Daoy (cell line): ENCODE results near the gene SH3PXD2B. TPM values are rescaled to one million over a fixed set of nuclear protein-coding genes. Genes with fewer than 3 reads are reported as not detected.

ENCODE experiments used
- DNase-seq: peaks from one replicate; pipeline ENCODE4 v3.0.0-alpha.2; 2015; ENCODE audit warnings: low read depth
- total RNA-seq: library from RNA; depleted of rRNA; stranded (reverse); fragments of >200 nt; shearing (Covaris generic); gene quantifications from 2 replicates; pipeline ENCODE4 v1.2.3, GENCODE V29; 2014

The SH3PXD2B gene
- total RNA-seq, 1 experiment from 2014 or later = 10.9 TPM

DNA sequence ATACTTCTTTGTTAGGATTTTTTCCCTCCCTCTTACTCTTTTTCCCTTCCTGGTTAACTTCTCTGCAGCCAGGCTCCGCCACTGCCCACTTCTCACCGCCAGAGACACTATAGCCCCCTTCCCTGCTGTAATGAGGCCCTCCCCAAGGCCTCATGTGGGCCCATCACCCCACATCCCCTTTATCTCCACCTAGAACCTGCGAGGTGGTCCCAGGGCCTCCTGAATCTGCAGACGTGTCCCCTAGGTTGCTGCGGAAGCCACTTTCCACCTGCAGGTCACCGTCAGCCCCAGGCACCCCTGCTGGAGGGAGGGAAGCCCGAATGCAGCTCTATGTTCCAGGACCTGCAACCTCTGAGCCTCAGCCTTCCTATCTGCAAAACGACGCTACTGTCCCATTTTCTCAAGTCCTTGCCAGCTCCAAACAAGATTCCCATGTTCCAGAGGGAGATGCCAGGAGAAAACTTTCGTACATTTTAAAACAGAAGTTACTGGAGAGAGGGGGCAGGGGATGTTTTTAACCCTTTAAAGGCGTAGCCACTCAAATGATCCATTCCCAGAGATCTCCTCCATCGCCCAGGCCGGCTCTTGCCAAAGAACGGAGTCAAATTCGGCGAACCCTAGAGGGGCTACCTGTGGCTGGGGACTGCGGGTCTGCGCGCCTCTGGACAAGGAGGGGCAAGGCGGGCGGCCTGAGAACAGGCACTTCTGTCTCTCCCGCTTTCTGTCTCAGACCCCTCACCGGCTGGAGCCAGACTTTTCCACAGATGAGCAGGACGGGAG lies 929 bp downstream of the SH3PXD2B start:
- DNase-seq = peak; percentile 85

DNA sequence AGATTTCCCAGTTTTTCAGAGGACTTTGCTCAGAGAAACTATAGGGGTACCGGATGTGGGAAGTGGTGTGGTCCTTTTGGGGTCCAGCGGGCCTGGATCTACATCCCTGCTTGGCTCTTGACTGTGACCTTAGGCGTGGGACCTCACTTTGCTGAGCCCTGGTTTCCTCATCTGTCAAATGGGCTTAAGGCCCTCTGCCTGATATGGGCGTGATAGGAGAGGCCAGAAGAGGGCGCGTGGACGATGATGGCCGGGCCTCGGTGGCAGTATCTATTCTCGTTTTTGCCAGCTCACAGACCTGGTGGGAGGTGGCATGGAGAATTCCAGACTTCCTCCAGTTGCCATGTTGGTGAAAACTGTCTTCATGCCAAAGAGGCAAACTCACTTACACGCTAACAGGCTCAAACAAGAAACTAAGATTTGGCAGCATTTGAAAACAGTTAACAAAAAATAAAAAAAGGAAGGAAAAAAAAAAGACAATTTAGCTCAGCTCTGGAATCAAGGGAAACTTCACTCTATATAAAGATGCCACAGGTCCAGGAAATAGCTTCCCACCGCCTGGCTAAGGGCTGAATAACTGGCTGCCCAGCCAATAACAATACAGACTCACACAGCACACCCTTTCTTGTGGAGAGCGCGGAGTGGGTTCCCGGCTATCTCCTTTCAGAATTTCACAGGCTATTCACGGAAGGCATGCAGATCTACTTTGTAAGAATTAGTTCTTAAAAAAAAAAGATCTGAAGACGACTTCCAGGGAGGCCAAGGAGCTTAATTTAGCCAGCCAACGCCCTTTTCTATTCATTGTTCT lies 1.7 kb downstream of the SH3PXD2B start:
- DNase-seq = peak; percentile 81

DNA sequence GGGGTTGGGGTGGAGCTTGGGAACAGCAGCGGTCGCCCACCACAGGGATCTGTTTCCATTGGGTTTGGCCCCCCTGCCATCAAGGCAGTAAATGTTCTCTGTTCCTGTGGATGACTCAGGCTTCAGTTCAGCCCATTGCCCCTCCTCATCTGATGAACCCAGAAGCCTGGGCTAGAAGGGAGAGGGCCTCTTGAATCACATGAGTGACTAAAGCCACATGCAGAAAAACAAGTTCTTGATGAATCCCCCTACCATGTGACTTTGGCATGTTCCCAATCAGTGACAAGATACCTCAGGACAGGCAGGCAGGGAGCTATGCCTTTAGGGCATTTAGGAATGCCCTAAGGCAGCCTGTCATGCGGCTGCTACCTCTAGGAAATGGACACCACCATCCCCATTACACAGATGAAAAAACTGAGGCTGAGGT lies 2.5 kb downstream of the SH3PXD2B start:
- DNase-seq = peak; percentile 81

DNA sequence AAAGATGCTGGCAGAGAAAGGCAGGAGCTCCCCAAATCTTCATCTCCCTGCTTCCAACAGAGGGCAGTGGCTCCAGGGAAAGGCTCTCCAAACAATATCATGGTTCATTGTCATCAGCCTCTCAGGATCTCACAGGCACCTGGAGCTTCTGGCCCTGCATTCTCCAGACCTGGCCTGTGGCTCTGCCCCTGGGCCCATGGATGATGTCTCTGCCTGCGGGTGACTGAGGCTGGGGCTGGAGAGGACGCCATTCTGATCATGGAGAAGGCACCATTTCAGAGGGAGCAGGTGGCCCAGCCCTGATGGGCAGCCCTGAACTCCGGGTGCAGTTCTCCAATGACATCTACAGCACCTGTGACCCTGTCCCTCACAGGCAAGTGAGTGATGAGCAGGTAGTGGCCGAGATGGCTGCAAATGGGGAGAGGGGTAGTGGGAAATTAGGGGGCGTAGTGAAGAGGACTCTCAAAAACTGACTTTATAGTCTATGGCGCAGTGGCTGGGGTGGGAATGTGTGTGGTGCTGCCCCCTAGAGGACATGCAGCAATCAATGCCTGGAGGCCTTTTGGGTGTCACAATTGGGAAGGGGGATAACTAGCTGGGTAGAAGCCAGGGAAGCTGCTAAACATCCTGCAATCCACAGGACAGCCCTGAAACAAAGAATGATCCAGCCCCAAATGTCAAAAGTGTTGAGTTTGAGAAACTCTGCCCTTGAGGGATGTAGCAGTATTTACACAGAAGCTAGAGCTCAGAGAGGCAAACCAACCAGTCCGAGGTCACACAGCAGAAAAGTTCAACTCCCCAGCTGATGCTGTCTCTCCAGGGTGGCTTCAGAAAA lies 3.2 kb downstream of the SH3PXD2B start:
- peak; percentile 56 for DNase-seq

DNA sequence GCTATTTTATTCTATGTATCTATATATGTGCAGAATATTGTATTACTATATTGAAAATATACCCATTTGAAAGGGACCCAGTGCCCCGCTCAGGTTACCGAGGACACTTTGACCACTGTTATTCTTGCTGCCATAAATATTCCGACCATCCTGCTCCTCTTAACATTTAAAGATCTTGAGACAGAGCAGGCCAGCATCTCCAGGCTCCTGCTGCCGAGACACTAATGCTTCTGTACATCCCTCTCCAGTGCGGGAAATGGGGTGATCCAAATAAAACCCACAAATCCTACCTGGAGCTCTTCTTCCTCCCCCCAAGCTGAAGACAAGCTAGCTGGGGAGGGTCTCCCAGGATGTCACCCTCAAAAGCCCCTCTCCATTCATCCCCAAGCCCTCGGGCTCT lies 3.9 kb downstream of the SH3PXD2B start:
- DNase-seq = no peak

DNA sequence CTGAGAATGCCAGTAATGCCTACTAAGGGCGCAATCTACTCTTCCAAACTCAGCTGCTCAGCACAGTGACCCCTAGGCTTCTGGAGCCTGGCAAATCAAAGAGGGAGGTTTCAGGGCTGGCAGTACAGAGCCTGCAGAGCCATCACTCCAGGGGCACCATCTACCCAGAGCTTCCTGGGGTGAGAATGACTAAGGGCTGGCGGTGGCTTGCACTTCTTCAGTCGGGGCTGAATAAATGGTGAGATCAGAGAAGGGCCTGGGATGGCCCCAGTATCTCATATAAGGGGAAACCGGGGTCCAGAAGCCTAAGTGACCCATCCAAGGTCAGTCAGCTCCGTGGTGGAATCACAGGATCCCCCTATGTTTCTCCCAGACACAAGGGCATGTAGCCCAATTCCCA lies 5.3 kb downstream of the SH3PXD2B start:
- DNase-seq = no peak

DNA sequence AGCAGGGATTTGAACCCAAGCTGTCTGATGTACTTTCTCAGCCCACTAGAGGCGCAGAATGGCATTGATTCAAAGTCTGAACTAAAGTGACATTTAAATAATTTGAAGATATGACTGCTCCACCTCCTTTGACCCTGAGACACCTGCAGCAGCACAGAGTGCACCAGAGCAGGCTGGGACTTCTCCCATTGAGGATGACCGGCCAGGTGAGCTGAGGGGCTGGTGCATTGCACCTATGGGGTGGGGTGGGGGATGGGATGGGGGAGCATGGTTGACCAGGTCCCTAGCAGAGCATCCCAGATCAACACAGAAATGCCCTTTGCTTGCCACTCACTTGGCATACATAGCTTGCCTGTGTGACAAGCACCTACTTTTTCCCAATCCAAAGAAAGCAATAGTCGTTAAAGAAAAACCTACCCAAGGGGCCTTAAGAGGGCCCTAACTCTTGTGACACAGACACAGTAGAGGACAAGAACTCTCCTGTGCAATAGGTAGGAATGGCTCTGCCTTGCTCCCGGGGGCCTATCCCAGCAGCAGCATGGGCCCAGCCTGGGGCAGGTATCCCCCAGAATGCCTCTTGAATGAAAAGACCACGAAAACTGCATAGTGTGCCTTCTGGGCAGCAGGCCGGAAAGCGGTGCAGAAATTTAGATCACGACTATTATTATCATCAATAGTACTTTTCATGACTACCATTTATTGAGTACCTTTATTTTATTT lies 6.5 kb downstream of the SH3PXD2B start:
- DNase-seq = no peak

DNA sequence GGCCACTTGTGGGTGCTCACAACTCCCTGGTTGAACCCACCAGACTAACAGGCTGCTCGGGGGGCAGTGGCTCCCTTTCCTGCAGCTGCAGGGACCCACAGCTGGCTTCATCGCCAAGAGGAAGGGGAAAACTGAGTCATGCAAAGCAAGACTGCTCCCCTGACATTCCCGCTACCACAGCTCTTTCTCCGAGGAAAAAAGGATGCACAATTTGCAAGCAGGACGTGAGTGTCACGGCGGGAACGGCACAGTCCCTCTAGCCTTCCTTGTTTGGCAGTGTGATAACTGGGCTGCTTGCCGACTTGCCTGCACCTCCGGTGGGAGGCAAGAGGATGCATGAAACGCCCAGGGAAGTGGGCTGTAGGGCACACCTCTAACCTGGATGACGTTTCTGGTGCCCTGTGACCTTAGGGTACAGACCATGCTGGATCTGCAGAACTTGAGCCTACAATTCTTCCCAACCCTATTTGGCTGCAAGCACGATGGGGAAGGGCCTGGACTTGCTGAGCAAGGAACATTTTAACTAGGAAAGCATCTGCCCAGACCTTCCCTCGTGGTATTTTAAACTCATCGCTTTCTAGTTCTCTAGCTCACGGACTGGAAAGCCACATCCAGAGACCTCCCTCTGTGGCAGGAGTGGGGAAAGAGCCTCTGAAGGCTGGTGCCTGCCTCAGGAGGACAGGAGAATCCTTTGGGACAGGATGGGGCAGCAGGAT lies 7.8 kb downstream of the SH3PXD2B start:
- peak; percentile 26 for DNase-seq

DNA sequence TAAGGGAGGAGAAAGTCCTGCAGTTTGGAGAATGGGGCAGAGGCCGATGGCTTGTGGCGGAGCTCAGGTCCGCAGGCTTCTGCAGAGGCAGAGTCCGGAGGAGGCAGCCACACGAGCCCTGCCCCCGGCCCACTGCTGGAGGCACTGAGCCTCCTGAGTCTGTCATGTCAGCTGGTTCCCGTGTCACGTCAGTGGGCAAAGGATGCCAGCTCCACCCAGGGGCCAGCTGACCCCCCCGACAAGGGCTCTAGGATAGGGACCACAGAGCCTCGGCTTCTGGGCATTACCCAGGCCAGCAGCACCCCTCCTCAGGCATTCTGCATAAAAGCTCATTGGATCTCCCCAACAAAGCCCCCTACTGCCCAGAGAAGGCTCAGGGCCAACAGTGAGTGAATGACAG lies 8.5 kb downstream of the SH3PXD2B start:
- DNase-seq = no peak

DNA sequence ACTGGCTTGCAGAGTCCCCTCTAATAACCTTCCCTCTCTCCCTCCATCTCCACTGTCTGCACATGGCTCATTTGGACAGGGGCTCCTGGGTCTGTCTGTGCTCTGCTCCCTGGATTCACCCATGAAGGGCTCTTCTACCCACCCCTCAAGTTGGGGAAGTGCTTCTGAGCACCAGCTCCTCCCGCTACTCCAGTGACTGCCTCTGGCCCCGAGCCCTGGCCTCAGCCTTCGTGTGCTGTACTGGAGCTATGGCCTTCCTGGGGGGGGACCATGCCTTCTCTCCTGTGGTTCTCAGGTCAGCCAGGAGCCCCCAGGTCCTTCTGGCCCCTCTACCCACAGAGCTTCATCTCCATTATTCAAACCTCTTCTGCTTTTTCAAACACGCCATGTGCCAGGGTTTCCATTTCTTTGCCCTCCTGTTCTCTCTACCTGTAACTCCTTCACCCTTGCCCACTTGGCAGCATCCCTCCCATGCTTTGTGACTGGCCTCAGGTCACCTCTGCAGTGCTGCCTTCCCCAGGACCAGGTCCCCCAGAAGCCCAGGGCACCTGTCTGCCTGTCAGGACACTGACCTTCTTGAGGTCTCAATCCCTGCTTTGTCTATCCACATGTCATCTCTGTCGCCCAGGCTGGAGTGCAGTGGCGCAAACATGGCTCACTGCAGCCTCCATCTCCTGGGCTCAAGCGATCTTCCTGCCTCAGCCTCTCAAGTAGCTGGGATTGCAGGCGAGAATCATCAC lies 9.5 kb downstream of the SH3PXD2B start:
- no peak for DNase-seq

DNA sequence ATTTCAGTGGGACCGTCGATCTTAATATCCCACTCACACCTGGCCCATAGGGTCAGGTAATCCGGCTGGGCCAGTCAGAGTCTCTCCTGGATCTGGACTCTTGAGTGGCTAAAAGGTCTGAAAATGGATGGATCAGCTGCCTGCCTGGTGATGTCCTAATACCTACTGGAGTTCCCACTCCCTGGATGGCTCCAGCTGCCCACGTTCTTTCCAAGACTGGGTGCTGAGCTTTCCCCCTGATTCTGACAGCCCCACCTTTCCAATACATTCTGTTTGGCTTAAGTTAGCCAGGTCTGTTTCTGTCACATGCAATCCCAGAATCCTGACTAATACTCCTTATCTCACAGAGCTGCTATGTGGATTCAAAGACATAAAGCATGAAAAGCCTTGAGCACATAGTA lies 10.2 kb downstream of the SH3PXD2B start:
- peak; percentile 47 for DNase-seq

DNA sequence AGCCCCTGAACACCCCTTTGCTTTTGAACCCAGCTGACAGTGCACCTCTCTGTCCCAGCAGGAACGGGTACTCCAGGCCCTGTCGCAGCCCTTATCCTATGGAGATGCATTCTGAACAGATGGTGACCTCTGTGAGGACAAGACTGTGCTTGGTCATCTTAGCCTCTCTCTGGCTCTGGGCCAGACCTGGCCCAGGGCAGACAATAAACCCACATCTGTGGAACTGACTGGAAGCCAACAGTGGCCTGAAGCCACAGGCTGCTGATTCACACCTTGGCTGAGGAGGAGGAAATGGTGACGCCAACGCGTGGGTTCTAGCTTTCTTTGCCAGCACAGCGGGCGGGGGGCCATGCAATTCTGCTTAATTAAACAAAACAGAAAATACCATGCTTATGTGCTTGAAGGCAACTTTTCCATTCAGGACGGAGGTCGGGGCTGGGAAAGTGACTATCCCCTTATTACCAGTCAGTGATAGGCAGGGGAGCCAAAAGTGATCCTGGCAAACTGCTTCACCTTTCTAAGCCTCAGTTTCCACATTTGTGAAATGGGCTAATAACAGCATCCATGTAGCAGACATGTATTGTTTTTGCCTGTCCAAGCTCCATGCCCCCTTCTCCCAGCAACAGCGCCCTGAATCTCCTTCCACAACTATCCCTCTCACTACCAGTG lies 10.8 kb downstream of the SH3PXD2B start:
- DNase-seq = peak; percentile 98

DNA sequence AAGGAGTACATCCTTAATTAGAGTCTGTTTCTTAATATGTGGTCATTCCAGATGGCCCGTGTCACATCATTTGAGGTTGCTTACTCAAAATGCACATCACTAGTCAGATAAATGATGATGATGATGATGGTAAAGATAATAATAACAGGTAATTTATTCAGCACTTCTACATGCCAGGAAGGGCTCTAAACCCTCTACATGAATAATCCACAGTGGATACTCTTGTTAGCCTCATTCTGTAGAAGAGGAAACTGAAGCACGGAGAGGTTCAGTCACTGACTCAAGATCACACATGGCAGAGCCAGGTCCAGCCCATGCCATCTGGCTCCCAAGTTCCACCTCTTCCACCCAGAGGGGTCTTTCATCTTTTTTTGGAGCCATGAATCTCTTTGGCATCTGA lies 11.7 kb downstream of the SH3PXD2B start:
- no peak for DNase-seq

DNA sequence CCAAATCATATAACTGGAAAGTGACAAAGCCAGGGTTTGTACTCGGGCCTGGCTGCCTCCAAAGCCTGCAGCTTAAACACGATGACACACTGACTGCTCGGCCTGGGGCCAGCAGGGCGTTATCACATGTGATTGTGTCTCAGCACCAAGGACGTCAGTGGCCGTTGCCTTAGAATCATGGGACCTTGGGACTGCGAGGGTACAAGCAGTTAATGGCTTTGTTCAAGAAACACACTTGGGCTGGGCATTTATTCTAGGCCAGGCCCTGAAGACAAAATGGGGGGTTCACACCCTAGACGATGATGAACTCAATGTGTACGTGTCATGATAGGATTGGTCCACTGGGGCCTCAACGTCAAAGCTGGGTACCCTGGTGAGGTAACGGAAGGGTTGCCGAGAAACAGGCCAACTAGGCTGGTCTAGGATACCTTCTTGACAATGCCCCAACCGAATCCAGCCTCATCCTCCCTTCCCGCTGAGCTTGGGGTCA lies 13.0 kb downstream of the SH3PXD2B start:
- no peak for DNase-seq

DNA sequence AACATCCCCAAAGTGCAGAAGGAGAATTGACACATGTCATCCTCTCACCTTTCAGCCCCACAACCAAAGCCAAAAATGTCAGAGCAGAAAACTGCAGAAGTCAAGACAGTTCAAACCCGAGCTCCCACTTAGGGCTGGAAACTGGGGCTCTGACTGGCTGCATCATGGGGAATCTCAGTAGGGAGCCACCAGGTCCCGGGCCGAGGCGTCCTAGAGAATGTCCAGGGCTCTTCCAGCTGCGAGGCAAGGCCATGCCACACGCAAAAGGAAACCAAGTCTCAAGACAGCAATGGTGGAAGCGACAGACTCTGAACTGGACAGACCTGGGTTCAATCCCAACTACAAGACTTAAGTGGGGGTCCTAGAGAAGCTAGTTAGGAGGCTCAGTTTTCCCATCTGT lies 13.8 kb downstream of the SH3PXD2B start:
- no peak for DNase-seq

DNA sequence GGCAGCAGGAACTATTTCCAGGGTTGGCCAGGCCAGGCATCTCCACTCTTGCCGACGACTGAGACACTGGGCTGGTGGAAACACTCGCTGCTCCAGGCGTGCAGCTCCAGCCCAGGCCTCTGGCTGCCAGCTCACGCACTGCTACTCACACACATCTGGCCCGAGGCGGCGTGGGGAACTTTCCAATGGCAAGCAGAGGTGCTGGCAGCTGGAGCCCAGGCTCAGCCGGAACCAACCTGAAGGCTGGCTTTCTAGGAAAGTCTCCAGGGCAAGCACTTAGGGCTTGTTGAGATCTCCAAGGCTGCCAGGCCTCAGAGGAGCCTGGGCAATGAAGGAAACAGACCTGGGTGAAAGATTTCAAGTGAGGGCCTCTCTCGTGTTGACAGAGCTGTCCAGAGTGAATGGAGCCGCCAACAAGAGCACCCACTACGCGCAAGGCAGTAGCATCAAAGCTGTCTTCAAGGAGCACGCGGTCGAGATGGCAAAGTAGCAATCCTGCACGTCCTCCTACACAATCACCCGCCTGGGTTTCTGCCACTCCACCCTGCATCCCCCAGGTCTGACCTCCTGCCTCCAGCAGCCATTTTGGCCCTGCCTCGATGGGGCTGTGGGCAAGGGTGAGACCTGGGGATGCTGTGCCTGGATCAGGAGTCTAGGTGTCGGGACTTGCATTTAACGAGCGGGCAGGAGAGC lies 14.4 kb downstream of the SH3PXD2B start:
- DNase-seq = no peak

DNA sequence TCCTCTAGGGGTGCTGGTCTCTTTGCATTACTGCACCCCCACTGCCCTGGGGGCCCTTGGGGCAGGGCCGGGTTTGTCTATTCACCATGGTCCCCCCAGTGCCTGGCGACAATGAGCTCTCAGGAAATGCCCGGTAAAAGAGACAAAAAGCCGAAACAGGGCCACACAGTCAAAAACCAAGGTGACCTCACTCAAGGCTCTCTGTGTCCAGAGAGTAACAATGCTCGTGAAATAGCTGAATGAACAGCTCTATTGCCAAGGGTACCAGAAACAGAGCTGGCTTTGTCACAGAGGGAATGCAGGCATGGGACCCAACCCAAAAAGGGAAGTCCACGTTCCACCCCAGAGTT lies 16.0 kb downstream of the SH3PXD2B start:
- DNase-seq = no peak

DNA sequence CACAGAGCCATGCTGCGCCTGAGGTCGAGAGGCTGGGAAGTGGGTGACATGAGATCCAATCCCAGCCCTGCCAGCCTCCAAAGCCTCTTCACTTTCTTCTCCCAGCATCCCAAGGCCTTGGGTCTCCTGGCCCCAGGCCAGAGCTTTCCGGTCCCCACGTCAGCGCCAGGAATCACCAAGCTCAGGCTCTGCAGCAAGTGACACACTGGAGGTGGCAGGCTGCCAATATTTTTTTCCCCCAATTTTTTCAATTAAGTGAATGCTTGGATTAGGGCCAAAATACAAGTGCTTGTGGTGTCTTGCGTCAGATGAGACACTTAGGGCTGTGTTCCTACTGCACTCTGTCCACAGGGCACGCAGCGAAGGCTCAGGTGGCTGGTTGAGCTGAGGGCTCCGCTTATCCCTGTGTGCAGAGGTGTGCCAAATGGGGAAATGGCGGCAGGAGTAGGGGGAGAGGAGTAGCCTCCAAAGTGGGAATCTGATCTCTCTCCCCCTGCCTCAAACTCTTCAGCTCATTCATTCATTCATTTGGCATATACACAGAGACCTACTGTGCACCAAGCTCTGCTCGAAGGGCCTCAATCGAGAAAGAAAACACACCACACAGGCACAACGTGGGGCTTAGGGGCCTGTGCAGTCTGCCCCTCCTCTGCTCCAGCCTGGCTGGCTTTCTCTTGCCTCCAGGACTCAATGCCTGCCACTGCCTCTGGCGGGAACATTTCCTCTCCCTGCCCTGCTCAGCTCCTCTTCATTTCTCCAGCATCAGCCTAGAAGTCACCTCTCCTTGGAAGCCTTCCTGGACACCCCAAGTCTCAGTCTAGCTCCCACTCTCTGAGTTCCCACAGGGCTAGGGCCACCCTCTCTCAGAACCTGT lies 16.6 kb downstream of the SH3PXD2B start:
- DNase-seq = peak; percentile 87
